ENCODE results near the gene UBXN7. TPM values are rescaled to one million over a fixed set of nuclear protein-coding genes. Genes with fewer than 3 reads are reported as not detected.
"Not testable (repeated sequence)": the region's sequence is repeated elsewhere in the genome, so short reads cannot be mapped to it uniquely, and the experiment has no call there.

The UBXN7 gene
- total RNA-seq, 4 donors from 2014 or later, result 13.8 to 25.4 (median 15.4) TPM

DNA sequence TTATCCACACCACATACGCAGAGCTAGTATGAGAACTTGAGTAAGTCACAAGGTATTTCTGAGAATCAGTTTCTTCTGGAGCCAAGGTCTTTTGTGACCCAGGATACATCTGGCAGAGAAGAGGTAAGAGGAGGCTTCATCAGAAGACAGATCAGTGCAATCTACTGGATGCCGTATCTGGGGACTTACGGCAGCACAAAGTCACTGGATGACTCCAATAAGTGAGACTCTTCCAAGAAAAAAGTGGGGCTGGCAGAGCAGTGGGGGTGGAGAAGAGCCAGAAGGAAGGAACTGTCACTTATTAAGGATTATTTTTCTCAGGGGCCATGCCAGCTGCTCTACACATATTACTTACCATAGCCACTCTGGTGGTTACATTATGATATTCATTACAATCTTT lies 31.6 kb upstream of the UBXN7 start:
- H3K36me3 ChIP-seq, result no peaks in the 10 kb centered on the region
- intact Hi-C loops (cut with DNase I; ENCODE audit: low total_unique reads), result no loop called here
- H3K9me3 ChIP-seq, result no peaks in the 10 kb centered on the region
- no peaks in the 10 kb centered on the region for H3K4me1 ChIP-seq
- H3K27ac ChIP-seq, result no peak overlapping the region
- H3K4me3 ChIP-seq, result no peak overlapping the region
- 98 to 100% methylated on average over 1 to 3 of the region's 3 CpGs for WGBS, 2 donors (ENCODE audit: low coverage in 1 of 2)
- H3K27me3 ChIP-seq, result no peaks in the 10 kb centered on the region
- TF ChIP-seq POLR2AphosphoS5 (IDR thresholded peaks at IDR 0.05) (no peak), POLR2A (IDR thresholded peaks at IDR 0.05) (no peak), EP300 (IDR thresholded peaks at IDR 0.05; ENCODE audit: low read depth) (no peak)
- TF ChIP-seq, protein P1, sequence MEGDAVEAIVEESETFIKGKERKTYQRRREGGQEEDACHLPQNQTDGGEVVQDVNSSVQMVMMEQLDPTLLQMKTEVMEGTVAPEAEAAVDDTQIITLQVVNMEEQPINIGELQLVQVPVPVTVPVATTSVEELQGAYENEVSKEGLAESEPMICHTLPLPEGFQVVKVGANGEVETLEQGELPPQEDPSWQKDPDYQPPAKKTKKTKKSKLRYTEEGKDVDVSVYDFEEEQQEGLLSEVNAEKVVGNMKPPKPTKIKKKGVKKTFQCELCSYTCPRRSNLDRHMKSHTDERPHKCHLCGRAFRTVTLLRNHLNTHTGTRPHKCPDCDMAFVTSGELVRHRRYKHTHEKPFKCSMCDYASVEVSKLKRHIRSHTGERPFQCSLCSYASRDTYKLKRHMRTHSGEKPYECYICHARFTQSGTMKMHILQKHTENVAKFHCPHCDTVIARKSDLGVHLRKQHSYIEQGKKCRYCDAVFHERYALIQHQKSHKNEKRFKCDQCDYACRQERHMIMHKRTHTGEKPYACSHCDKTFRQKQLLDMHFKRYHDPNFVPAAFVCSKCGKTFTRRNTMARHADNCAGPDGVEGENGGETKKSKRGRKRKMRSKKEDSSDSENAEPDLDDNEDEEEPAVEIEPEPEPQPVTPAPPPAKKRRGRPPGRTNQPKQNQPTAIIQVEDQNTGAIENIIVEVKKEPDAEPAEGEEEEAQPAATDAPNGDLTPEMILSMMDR (IDR thresholded peaks at IDR 0.05), result no peak
- no peak for DNase-seq
- in situ Hi-C loops (cut with MboI; ENCODE audit: low pct_ligation_motif_present in 1 of 4, low pct_unique_long_range_greater_than_20kb in 1 of 4, low sequenced_read_pairs in 3 of 4), result no loop called here

DNA sequence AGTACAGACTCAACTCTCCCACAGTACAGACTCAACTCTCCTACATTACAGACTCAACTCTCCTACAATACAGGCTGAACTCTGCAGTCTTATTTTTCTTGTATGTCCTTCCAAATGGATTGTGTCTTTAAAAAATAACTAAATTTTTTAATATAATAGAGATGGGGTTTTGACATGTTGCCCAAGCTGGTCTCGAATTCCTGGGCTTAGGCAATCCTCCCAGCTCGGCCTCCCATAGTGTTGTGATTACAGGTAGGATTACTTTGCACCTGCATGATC lies 31.2 kb upstream of the UBXN7 start:
- H3K36me3 ChIP-seq, result no peaks in the 10 kb centered on the region
- H3K4me3 ChIP-seq, result no peak overlapping the region
- WGBS, 2 donors (ENCODE audit: low coverage in 1 of 2), result 97 to 100% methylated on average over 2 of the region's 2 CpGs
- no peak for DNase-seq
- no peaks in the 10 kb centered on the region for H3K27me3 ChIP-seq
- H3K27ac ChIP-seq, result no peak overlapping the region
- in situ Hi-C loops (cut with MboI; ENCODE audit: low pct_ligation_motif_present in 1 of 4, low pct_unique_long_range_greater_than_20kb in 1 of 4, low sequenced_read_pairs in 3 of 4) (no loop called here), intact Hi-C loops (cut with DNase I; ENCODE audit: low total_unique reads) (no loop called here)
- no peaks in the 10 kb centered on the region for H3K9me3 ChIP-seq
- TF ChIP-seq POLR2A (IDR thresholded peaks at IDR 0.05) (no peak), EP300 (IDR thresholded peaks at IDR 0.05; ENCODE audit: low read depth) (no peak), POLR2AphosphoS5 (IDR thresholded peaks at IDR 0.05) (no peak)
- TF ChIP-seq, protein P1 (IDR thresholded peaks at IDR 0.05), result no peak
- no peaks in the 10 kb centered on the region for H3K4me1 ChIP-seq

DNA sequence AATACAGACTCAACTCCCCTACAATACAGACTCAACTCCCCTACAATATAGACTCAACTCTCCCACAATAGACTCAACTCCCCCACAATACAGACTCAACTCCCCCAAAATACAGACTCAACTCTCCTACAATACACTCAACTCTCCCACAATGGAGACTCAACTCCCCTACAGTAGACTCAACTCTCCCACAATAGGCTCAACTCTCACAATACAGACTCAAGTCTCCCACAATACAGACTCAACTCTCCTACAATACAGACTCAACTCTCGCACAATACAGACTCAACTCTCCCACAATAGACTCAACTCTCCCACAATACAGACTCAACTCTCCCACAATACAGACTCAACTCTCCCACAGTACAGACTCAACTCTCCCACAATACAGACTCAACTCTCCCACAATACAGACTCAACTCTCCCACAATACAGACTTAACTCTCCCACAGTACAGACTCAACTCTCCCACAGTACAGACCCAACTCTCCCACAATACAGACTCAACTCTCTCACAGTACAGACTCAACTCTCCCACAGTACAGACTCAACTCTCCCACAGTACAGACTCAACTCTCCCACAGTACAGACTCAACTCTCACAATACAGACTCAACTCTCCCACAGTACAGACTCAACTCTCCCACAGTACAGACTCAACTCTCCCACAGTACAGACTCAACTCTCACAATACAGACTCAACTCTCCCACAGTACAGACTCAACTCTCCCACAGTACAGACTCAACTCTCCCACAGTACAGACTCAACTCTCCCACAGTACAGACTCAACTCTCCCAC lies 30.7 kb upstream of the UBXN7 start:
- H3K36me3 ChIP-seq; intact Hi-C loops (cut with DNase I; ENCODE audit: low total_unique reads); H3K27ac ChIP-seq; H3K4me1 ChIP-seq; DNase-seq; in situ Hi-C loops (cut with MboI; ENCODE audit: low pct_ligation_motif_present in 1 of 4, low pct_unique_long_range_greater_than_20kb in 1 of 4, low sequenced_read_pairs in 3 of 4); H3K4me3 ChIP-seq; H3K9me3 ChIP-seq; H3K27me3 ChIP-seq: not testable (repeated sequence)
- 88% methylated on average over 1 of the region's 1 CpG for WGBS, 2 donors (ENCODE audit: low coverage in 1 of 2)

DNA sequence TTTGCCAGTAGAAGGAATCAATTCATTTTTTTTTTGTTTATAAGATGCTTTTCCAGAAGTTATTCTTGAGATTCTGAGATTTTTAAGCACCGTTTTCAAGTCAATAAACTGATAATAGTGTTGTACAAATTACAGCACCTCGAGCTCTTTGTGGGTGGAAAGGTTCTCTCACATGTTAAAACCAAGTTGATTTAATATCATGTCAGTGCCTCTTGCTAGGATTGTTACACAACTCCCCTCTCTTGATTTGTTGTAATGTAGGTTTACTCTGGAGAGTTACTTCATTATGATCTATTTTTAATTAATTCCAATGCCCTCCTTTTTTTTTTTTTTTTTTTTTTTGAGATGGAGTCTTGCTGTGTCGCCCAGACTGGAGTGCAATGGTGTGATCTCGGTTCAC lies 25.8 kb upstream of the UBXN7 start:
- H3K4me3 ChIP-seq, result no peak overlapping the region
- DNase-seq, result no peak
- intact Hi-C loops (cut with DNase I; ENCODE audit: low total_unique reads), result no loop called here
- no peaks in the 10 kb centered on the region for H3K27me3 ChIP-seq
- TF ChIP-seq EP300 (IDR thresholded peaks at IDR 0.05; ENCODE audit: low read depth) (no peak), POLR2AphosphoS5 (IDR thresholded peaks at IDR 0.05) (no peak)
- no peaks in the 10 kb centered on the region for H3K4me1 ChIP-seq
- no peaks in the 10 kb centered on the region for H3K9me3 ChIP-seq
- in situ Hi-C loops (cut with MboI; ENCODE audit: low pct_ligation_motif_present in 1 of 4, low pct_unique_long_range_greater_than_20kb in 1 of 4, low sequenced_read_pairs in 3 of 4), result no loop called here
- H3K36me3 ChIP-seq, result no peaks in the 10 kb centered on the region
- 76% methylated on average over 4 of the region's 4 CpGs; no CpG with 5 or more reads in 1 of the 2 donors for WGBS, 2 donors (ENCODE audit: low coverage in 1 of 2)
- H3K27ac ChIP-seq, result no peak overlapping the region

DNA sequence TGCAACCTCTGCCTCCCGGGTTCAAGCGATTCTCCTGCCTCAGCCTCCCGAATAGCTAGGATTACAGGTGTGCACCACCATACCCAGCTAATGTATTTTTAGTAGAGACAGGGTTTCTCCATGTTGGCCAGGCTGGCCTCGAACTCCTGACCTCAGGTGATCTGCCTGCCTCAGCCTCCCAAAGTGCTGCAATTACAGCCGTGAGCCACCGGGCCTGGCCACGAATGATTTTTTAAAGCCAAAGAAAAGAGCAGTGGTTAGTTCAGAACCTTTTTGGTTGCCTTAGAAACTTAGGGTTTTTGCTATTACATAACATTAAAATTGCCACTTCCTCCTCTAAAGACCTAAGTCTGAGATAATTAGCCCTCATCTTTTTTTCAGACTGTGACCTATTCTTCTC lies 25.2 kb upstream of the UBXN7 start:
- H3K27me3 ChIP-seq; H3K4me3 ChIP-seq; H3K27ac ChIP-seq; H3K9me3 ChIP-seq; DNase-seq; intact Hi-C loops (cut with DNase I; ENCODE audit: low total_unique reads); in situ Hi-C loops (cut with MboI; ENCODE audit: low pct_ligation_motif_present in 1 of 4, low pct_unique_long_range_greater_than_20kb in 1 of 4, low sequenced_read_pairs in 3 of 4); H3K36me3 ChIP-seq; H3K4me1 ChIP-seq: not testable (repeated sequence)
- WGBS, 2 donors (ENCODE audit: low coverage in 1 of 2), result 42 to 76% methylated on average over 3 to 7 of the region's 7 CpGs

DNA sequence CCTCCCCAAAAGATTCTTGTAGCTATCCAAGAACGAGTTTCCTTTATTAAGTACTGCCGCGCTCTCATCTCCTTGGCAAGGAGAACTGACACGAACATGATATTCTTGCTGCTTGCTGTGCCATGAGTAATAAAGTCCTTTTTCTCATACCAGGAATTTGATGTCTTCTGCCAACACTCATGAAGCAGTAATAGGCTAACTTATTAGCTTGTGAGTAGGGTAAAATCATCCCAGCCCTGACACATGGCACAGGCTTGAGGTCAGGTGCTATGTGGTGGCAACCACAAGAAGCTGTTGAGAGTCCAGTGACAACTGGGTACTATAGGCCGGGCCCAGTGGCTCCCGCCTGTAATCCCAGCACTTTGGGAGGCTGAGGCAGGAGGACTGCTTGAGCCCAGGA lies 22.7 kb upstream of the UBXN7 start:
- intact Hi-C loops (cut with DNase I; ENCODE audit: low total_unique reads) (no loop called here), in situ Hi-C loops (cut with MboI; ENCODE audit: low pct_ligation_motif_present in 1 of 4, low pct_unique_long_range_greater_than_20kb in 1 of 4, low sequenced_read_pairs in 3 of 4) (no loop called here)
- no peak for DNase-seq
- WGBS, 2 donors (ENCODE audit: low coverage in 1 of 2), result 92 to 100% methylated on average over 1 to 6 of the region's 6 CpGs
- no peaks in the 10 kb centered on the region for H3K4me1 ChIP-seq
- no peak overlapping the region for H3K27ac ChIP-seq
- no peaks in the 10 kb centered on the region for H3K9me3 ChIP-seq
- H3K36me3 ChIP-seq, result no peaks in the 10 kb centered on the region
- H3K27me3 ChIP-seq, result no peaks in the 10 kb centered on the region
- H3K4me3 ChIP-seq, result no peak overlapping the region
- no peak for TF ChIP-seq POLR2A (IDR thresholded peaks at IDR 0.05)
- no peak for TF ChIP-seq EP300 (IDR thresholded peaks at IDR 0.05; ENCODE audit: low read depth)
- TF ChIP-seq POLR2AphosphoS5 (IDR thresholded peaks at IDR 0.05), result no peak
- TF ChIP-seq, protein P1 (IDR thresholded peaks at IDR 0.05), result no peak

DNA sequence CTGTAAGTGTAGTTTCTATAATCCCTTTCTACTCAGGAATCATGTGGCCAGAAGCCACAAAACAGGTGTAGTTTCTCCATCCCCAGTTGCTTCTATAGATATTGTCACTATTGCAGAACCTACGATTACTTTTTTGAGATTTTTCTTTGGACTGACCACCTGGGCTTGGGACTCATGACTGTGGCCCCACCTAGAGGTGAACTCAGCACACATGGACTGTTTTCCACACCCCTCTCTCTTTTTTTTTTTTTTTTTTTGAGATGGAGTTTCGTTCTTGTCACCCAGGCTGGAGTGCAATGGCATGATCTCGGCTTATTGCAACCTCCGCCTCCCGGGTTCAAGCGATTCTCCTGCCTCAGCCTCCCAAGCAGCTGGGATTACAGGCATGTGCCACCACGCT lies 13.2 kb upstream of the UBXN7 start:
- H3K4me1 ChIP-seq; H3K27ac ChIP-seq; intact Hi-C loops (cut with DNase I; ENCODE audit: low total_unique reads); H3K4me3 ChIP-seq; DNase-seq; H3K27me3 ChIP-seq; H3K9me3 ChIP-seq; in situ Hi-C loops (cut with MboI; ENCODE audit: low pct_ligation_motif_present in 1 of 4, low pct_unique_long_range_greater_than_20kb in 1 of 4, low sequenced_read_pairs in 3 of 4); H3K36me3 ChIP-seq: not testable (repeated sequence)
- 79 to 83% methylated on average over 5 to 7 of the region's 7 CpGs for WGBS, 2 donors (ENCODE audit: low coverage in 1 of 2)

Measured in transverse colon (tissue), 4 donors.